Hematopoietic multipotent progenitor cell treated with erythropoietin and hydrocortisone succinate and interleukin-3 and kit ligand, for 17 days (in vitro differentiated cells): ENCODE data around the gene PLCB4.
A peak's percentile ranks its signal among the peaks of the same experiment; 100 is the strongest.

Source experiments
- DNase-seq: peaks from one replicate; pipeline ENCODE4 v3.0.0-alpha.2; 2015; ENCODE audit warnings: low spot score

Gene PLCB4

DNA sequence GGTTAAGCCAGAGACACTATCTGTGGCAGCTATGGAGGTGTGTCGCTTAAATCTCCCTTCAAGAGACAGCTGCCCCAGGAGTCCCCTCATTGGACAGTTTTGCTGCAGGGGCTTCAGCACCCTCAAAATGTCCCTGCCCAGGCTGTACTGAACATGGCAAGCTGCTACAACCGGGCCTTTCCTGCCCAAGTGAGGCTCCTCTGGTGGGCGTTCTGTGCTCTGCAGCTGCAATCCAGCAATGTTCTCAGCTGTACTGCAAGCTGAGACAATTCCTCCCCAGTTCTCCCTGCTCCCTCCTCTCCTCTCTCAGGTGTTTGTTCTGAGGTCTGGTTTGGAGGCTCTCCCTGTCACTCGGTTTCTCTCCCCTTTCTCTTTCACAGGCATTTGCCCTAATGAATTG lies 254.7 kb downstream of the PLCB4 start:
- no peak for DNase-seq

DNA sequence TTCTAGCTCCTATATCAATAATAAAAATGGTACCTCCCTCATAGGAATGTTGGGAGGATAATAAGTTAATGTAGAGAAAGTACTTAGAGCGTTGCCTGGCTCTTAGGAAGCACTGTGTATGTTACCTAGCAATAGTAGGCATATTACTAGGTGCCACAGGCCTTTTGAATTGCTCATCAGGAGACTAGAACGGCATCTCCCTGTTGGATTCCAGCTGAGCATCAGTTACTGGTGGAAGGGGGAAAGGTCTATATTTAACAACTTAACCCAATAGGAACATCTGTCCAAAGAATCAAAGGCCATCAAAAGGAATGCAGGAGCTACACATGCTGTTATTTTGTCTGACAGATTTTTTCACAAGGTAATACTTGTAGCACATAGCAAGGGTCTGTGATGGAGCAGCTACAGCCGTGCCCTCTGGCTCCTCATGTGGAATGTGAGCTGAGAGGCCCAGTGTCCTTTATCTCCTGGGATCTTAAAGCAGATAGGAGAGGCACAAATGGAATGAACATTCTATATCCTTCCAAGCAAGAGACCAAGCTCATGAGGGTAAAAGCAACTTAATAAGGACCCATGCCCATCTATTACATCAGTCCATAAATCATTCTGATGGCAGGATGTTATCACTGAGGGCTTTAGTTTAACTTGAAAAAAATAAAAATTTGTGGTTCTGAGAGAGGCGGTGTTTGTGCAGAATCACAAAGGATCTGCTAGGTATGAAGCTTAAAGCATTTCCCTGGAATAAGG lies 260.6 kb downstream of the PLCB4 start:
- no peak for DNase-seq

DNA sequence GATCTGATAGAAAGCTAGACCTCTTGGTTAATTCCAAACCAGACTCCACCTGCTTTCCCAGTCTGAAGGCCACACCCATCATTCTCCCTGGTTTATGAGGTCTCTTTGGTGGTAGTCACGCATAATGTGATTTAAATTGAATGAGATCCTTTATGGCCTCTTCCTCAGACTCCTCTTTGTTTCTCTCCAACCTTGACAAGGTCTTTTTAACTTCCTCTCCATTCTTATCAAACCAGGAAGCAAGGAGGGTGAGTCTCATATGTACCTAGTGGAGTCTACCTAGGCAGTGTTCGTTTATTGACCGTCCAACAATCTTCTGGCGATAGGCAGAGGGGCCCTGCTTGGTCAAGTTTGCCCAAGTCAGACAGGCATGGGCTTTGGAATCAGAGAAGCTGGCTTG lies 261.3 kb downstream of the PLCB4 start:
- DNase-seq, result no peak

DNA sequence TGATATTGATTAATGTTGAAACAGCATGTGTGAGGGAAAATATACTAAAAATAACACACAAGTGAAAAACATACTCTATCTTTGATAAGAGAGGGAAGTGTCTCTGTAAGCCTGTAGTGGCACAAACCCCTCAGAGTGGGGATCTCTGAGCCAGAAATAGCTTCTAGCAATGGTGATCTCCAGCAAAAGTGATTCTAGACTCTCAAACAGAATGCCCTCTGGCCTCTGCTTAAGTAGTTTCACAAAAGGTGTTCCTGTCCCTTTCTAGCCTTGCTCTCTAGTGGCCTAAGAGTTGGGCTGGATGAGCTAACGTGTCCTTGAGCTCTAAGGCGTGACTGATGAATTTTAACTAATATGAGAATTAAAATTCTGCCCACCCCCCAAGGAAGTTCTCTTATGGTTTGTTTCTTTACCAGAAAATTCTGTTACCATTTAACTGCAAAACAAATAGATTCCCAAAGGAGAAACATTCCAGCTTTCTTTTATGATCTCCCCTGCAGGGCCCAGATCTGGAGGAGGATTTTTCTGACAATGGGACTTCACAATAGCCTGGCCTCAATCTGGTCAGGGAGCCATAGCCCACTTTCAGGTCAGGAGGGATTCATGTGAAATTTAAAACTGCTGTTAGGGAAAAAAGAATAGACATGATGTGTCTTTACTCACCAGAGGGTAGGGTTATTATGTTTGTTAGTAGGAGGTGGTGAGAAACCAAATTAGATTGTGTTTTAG lies 263.0 kb downstream of the PLCB4 start:
- no peak for DNase-seq

DNA sequence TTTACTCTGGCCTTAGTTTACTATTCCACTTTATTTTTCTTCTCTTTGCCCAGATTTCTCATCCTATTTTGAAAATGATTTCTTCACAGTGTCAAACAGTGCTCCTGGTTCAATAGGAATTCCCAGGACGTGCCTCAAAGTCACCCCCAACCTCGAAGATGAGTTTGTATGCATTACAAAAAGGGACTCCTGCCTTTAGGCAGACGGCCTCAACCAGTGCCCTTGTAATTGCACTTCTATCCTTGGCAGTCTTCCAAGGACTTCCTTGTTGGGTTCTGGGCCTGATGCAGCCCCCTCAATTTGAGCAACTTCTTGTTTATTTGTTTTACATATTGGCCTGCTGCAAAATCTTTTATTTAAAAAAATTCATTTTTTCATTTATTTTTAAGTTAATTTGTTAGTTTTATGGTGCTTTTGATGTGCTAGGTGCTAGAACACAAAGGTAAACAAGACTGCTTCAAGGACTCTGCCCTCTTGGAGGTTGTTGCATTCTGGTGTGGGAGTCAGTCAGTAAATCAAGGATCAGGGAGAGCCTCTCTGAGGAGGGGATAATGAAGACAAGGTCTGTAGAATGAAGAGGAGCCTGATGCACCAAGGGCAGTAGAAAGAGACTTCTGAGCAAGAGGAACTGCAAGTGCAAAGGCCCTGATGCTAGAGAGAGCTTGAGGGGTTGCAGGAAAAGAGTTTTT lies 264.0 kb downstream of the PLCB4 start:
- DNase-seq, result no peak

DNA sequence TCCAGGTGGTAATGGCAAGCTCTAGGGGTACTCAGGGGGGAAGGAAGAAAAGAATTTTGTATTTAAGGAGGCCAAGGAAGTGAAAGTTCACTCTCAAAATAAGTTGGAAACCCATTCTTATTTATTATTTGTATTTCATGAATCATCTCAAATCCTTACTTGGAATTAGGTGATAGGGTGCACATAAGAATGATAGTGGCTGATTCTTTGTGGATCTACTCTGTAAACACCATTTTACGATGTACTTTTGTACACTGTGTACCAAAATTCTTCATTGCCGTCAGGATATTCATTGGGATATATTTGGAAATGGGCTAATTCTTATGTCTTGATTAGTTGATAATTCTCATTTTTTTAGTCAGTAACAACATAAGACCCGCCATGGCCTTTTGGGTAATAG lies 266.0 kb downstream of the PLCB4 start:
- no peak for DNase-seq

DNA sequence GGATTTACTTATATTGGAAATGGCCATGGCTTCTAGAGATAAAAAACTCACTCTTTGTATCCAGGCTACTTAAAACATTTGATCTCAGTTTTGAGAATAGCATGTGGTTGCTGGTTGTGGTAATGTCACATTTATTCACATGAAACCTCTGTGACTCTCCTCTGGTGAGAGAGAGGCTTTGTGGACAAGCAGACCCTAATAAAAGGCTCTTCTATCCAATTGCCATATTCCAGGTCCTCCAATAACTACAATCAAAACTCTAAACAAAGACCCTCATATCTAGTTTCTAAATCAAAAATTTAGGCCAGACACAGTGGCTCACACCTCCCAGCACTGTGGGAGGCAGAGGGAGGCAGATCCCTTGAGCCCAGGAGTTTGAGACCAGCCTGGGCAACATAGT lies 269.2 kb downstream of the PLCB4 start:
- DNase-seq, result no peak

DNA sequence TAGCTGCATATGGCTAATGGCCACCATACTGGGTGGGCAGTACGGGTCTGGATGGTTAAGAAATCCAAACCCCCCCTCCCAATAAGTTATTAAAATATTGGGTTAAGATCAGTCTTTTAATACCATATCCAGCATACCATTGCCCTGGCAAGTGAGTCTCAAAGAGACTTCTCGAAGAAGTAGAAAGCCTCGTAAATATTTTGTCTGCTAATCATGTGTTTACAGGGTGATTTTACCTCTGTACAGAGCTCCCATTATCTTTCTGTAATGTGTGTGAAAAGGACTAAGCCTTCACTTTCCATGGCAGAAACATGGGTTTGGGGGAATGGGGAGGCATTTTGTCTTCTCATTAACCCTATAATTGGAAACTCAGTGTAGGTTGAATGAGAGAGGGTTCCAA lies 270.8 kb downstream of the PLCB4 start:
- DNase-seq, result no peak

DNA sequence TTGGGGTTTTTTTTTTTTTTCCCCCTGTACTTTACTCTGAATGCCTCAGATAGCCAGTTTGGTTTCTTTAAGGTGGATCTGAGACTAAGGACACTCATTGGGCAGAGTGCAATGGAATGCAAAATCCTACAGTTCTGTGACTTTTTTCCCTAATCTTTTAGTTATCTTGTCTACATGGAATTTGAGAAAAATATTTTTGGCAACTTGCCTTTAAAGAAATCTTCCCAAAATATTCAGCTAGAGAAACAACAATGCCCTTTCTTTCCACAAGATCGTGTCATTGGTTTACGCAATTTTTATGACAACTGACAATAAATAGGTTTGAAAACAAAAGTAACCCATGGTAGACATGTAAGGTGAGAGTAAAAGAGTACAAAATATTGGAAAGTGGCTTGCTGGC lies 273.8 kb downstream of the PLCB4 start:
- no peak for DNase-seq

DNA sequence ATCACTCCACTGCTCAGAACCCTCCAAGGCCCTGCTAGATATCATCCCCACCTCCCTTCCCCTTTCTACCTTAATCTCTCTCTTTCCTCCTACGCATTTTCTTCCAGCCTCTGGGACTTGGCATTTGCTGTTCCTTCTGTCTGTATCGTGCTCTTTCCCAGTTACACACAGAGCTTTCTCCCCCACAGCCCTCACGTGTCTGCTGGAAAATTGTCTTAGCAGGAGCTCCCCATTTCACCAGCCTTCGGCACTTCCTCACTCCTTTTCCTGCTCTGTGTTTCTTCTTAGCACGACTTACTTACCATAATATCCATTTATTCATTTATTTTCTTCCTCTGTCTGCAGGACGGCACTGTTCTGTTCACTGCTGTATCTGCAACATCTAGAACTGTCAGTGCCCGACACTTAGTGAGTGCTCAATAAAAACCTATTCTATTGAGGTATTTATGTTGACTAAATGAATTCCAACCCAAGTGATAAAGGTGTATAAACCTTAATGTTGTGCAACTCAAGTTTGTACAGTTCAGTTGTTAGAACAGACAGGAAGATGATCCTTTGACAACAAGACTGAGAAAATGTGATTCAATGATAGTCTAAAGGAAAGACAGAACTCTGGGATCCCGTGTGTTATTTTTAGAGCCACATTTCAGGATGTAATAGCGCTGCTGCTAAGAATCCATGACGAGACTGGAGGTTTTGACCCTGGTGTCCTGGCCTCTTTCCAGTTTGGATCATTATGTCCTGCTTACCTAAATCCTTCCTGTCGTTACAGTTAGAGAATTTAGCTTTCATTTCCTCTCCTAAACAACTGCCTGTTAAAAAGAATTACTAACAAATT lies 275.4 kb downstream of the PLCB4 start:
- DNase-seq, result no peak

DNA sequence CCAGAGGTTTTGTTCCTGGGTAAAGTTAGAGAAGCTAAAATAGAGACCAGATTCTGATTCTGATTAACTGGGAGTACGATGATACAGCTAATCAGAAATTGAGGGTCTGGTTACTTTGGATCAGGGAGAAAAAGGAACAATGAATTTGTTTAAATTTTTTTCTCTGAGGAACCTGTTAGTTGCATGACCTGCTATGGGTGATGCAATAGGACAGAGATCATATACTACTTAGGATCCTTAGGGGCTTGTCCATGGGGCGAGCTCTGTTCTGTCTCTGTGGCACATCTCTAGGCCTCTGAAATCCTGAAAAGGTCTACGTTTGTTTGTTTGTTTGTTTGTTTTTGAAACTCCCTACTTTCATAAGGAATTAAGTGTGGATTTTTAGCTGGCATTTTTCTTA lies 279.4 kb downstream of the PLCB4 start:
- no peak for DNase-seq

DNA sequence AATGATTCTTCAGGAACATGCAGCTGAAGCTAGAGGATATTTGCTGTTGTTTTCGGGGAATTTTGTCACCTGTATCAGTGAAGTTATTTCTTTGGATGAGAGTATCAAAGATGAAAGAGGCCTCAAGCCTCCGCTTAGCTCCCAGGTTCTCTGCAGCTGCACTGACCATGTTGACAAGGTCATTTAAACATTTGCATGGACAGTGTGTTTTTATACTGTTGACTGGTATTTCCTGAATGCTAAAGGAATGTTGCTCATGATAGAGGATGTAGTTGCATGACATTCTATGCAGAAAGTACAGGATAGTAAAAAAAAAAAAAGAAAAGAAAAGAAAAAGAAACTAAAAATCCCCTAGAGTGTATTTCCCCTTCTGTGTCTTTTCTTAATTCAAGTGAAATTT lies 279.9 kb downstream of the PLCB4 start:
- no peak for DNase-seq

DNA sequence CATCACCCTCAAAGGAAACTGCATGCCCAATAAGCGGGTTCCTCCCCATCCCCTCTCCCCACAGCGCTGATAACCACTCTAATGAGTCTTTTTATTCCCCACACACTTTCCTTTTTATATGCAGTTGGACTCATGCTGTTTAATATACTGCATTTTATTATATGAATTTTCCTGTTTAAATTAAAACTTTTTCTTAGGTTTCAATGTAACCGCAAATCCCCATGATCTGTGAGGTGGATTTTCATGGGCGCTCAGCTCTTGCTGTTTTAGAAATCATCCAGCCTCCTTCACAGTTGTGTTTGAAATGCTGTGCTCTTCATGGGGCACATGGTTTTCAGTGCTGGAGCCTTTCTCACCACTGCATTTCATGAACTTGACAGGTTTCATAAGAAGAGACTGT lies 280.4 kb downstream of the PLCB4 start:
- DNase-seq, result no peak

DNA sequence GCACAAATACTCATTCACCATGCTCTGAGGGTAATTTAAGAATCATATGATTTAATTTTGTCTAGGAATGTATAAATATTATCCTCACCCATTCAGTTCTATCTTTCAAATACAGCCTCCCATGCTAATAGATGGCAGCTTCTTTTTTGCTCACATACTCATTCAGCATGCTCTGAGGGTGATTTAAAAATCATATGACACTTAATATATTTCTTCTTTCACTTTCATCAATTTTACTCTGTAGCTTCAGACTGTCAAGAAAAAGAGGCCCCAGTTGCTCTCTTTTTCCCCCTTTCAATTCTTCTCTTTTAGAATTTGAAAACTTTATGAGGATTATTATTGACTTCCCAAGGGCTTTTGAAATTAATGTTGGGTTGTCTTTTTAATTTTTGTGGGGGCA lies 283.9 kb downstream of the PLCB4 start:
- DNase-seq, result no peak

DNA sequence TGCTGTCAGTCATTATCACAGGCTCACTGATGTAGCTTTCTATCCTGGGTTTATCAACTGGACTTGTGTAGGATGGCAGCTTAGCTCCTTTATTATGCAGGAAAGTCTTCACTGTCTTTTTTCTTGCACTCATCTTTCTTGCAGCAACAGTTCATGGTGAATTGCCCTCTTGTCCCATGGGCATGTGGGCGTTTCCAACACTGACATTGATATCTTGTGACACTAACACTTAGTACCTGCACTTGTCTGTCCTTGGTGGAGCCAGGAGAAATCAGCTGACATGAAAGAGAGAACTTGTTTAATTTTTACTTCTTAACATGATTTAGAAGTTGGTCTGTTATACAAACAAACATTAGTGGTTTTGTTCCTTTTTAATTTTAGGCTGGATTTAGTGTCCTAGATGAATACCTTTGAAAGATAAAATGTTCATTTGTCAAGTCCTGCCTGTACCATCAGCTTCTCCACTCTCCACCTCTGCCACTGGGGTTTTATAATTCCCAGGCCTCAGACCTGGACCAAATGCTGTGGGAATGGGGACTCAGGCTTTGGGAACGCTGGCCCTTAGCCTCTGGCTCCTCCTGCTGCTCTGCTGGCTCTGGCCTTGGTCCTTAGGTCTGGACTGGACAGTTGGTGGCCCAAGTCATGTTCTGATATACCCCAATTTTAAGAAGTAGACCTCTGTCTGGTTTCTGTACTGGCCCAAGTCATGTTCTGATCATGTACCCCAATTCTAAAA lies 284.5 kb downstream of the PLCB4 start:
- DNase-seq, result no peak

DNA sequence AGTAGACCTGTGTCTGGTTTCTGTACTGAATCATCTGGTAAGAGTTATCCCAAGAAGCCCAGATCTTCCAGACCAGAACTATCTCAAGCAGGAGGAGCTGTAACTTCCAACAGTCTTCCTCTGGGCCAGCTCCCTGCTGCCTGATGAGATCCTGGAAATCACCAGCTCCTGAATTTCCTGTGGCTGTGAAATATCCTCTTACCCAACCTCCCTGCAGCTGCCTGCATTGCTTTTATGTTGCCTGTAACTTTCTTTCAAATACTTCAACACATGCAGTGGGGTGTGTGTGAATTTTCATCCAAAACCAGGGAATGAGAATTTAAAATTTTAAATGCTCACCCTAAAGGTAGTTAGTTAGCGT lies 285.0 kb downstream of the PLCB4 start:
- DNase-seq, result no peak

DNA sequence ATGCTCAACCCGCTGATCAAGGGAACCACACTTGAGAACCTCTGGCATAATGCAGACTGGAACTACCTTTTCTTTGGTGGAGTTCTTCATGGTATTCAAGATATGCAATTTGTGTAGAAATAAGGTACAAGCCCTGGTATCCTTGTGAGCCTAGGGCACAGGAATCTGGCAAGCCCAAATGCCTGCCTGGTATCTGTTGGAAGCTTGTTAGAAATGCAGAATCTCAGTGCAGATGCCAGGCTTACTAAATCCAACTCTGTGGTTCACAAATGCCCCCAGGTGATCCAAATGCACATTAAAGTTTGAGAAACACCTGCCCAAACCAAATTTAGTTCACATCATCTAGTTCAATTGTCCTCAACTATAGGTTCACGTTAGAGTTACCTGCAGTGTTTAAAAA lies 285.7 kb downstream of the PLCB4 start:
- DNase-seq, result no peak

DNA sequence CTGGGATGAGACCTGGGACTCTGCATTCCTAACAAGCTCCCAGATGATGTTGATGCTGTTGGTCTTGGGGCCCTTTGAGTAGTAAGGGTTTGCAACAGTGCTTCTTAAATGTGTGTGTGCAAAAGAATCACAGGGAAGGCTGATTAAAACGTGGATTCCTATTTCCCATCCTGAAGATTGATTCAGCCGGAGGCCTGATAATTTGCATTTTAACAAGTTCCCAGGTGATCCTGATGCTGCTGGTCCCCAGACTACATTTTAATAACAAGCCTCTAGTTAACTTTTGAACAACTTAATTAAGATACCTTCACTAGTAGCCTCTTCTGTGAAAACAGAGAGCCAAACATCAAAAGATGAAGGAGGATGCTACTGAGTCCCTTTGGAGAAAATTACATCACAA lies 289.1 kb downstream of the PLCB4 start:
- no peak for DNase-seq

DNA sequence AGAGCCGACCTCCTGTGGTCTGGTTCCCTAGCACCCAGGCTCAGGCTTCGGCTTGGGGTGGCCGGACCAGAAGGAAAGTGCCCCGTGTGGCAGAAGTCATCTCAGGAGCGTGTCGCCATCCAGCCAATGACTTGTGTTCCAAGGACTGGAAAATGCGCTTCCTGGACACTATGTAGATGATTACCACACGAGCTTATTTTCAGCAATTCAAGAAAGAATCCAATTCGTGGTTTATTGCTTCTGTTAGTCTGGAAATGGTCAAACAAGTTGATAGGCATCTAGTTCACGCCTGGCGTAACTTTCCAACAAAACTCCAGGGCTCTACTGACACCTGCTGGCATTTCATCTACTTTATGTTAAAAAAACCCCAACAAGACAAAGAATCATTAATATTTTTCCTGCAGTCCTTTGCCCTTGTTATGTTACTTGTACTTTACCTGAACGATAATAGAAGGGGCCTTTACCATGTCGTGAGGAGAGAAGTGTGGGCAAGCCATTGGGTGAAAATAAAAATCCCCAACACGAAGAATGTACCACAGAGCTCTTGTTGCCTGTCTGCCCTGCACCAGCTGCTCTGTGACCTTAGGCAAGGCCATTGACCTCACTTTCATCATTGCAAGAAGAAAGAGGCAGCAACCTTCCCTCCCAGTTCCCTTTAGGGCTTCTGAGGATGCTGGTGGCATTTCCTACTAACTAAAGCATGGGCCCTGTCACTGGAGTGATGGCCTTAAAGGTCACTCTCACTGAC lies 290.8 kb downstream of the PLCB4 start:
- DNase-seq, result no peak

DNA sequence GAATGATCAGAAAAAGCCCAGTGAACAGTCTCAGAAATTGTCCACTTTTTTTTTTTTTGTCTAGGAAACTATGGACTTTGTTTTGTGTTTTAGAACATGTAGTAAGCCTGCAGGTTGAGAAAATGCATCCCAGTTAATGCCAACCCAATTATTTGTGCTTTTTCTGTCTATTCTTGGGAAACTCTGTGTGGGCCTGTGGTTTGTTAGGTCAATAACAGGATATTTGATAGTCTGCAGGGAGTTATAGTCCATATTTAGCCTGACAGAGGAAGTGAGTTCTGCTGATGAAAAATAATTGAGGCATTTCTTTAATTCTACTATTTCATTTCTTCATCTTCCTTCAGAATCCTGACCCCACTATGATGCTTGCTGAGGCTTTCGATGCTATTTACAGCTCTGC lies 291.5 kb downstream of the PLCB4 start:
- DNase-seq, result no peak

DNA sequence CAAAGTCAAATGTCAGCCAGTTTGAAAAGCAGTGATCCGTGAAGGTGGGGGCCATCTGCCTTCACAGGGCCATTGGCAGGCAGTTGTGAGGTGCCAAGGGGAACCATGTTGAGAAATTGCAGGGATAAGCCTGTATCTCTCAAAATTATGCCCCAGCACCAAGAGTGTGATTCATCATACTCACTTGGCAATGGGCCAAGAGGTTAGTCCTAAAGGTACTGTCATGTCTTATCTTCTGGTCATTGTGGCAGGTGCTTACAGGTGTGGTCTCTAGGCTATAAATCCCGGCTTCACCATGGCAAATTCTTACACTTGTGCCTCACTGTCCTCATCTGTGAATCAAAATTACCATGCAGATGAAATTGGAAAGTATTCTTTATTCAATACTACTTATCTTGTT lies 294.8 kb downstream of the PLCB4 start:
- DNase-seq, result peak; percentile 10
